K562 (cell line): ENCODE measurements around the gene S100A6. TPM values are rescaled to one million over a fixed set of nuclear protein-coding genes. Genes with fewer than 3 reads are reported as not detected.

Experiments
- BCL6 ChIP-seq: fragments of 250-450 bp; sonication (Bioruptor Pico); IDR thresholded peaks from 2 replicates; pipeline ENCODE4 v1.4.0; 2020
- BRF1 ChIP-seq: IDR thresholded peaks from 3 replicates; pipeline ENCODE4 v1.6.1; 2011; ENCODE audit warnings: borderline replicate concordance, mild to moderate bottlenecking; ENCODE audit not compliant: insufficient read length; ENCODE audit errors: extremely low read depth
- CBFA2T3 ChIP-seq: fragments of 450-650 bp; IDR thresholded peaks from 2 replicates; pipeline ENCODE4 v1.6.1; 2017
- DMBX1 ChIP-seq: fragments of 250-450 bp; sonication (Bioruptor Pico); IDR thresholded peaks from 2 replicates; pipeline ENCODE4 v1.8.0; 2022; ENCODE audit warnings: inconsistent platforms, mild to moderate bottlenecking, moderate library complexity, borderline replicate concordance
- PHF20 ChIP-seq: fragments of 450-650 bp; IDR thresholded peaks from 2 replicates; pipeline ENCODE4 v1.6.1; 2018; ENCODE audit not compliant: partially characterized antibody
- SMAD4 ChIP-seq: fragments of 250-450 bp; sonication (Bioruptor Pico); conservative IDR thresholded peaks from 2 replicates; pipeline ENCODE4 v1.8.0; 2021; ENCODE audit warnings: inconsistent platforms, mild to moderate bottlenecking, moderate library complexity
- polyA plus RNA-seq, 8 experiments: library from polyadenylated mRNA; depleted of rRNA in 4 of 8; stranded (reverse) in 5 of 8; unstranded in 3 of 8; fragments of >200 nt; fragmentation: Nextera tagmentation in 2 of 8; fragmentation: Illumina TruSeq in 1 of 8; extraction: Ambion mirVana in 2 of 8; extraction: Trizol in 1 of 8; gene quantifications; 2 replicates each; pipeline versions ENCODE4 v1.2.1 to v1.2.3, GENCODE V29; 2011 to 2014; ENCODE audit warnings: inconsistent platforms in 1 of 8, missing spikeins in 1 of 8
- total RNA-seq, 7 experiments: library from RNA; depleted of rRNA in 6 of 7; stranded (reverse); fragments of >200 nt in 6 of 7; fragmentation: Illumina TruSeq in 2 of 7; extraction: Trizol in 2 of 7; gene quantifications; 2 replicates each; pipeline versions ENCODE4 v1.2.1 to v1.2.3, GENCODE V29; 2011 to 2021; ENCODE audit warnings: low replicate concordance in 1 of 7
- TF ChIP-seq, protein P1 (sequence below): fragments of 450-650 bp; formaldehyde crosslinking; IDR thresholded peaks from 2 replicates; pipeline ENCODE4 v1.4.0; 2022; ENCODE audit warnings: mild to moderate bottlenecking, moderate library complexity
- TF ChIP-seq, protein P2 (sequence below): fragments of 250-450 bp; sonication (Bioruptor Pico); IDR thresholded peaks from 2 replicates; pipeline ENCODE4 v1.4.0; 2020; ENCODE audit warnings: borderline replicate concordance
- TF ChIP-seq, protein P3 (sequence below): fragments of 450-650 bp; IDR thresholded peaks from 2 replicates; pipeline ENCODE4 v1.6.1; 2017; ENCODE audit warnings: mild to moderate bottlenecking, moderate library complexity

The S100A6 gene
- total and polyA plus RNA-seq, 9 of the 15 experiments (the other 6 are each of a cell fraction or from before 2014, with no cell fraction given), result 9.8 to 66.5 (median 23.2) TPM

DNA sequence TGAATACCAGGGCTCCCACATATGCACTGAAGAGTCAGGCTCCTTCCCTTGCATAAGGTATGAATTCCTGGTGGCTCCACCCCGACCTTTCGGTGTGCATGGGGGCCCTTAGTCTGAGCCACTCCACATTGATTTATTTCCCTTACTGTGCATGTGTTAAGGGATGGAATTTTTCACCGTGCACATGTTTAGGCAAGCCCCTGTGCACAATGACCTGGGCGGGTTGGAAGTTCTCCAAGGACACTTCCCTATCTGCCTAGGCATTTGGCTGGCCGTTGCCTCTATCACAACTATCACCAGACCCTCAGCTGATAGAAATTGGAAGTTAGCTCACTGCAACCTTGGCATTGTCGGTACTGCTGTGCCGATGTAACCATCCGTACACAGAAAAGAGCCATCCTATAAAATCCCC, 9.7 kb downstream of the S100A6 start (continued):
- TF ChIP-seq, protein P1, sequence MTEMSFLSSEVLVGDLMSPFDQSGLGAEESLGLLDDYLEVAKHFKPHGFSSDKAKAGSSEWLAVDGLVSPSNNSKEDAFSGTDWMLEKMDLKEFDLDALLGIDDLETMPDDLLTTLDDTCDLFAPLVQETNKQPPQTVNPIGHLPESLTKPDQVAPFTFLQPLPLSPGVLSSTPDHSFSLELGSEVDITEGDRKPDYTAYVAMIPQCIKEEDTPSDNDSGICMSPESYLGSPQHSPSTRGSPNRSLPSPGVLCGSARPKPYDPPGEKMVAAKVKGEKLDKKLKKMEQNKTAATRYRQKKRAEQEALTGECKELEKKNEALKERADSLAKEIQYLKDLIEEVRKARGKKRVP (CRISPR knock-in tag), result 0 out of 2 replicates have a peak, but pooled peaks have one; percentile 7
- TF ChIP-seq DMBX1 (CRISPR knock-in tag) (peak; percentile 37; the same call in 1 of the 2 replicates), PHF20 (no peak), BRF1 (no peak), BCL6 (CRISPR knock-in tag) (no peak), SMAD4 (CRISPR knock-in tag) (peak; percentile 61), CBFA2T3 (peak; percentile 62)
- TF ChIP-seq, protein P2, sequence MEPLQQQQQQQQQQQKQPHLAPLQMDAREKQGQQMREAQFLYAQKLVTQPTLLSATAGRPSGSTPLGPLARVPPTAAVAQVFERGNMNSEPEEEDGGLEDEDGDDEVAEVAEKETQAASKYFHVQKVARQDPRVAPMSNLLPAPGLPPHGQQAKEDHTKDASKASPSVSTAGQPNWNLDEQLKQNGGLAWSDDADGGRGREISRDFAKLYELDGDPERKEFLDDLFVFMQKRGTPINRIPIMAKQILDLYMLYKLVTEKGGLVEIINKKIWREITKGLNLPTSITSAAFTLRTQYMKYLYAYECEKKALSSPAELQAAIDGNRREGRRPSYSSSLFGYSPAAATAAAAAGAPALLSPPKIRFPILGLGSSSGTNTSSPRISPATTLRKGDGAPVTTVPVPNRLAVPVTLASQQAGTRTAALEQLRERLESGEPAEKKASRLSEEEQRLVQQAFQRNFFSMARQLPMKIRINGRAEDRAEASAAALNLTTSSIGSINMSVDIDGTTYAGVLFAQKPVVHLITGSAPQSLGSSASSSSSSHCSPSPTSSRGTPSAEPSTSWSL (CRISPR knock-in tag), result 0 out of 2 replicates have a peak, but pooled peaks have one; percentile 68
- TF ChIP-seq, protein P3, sequence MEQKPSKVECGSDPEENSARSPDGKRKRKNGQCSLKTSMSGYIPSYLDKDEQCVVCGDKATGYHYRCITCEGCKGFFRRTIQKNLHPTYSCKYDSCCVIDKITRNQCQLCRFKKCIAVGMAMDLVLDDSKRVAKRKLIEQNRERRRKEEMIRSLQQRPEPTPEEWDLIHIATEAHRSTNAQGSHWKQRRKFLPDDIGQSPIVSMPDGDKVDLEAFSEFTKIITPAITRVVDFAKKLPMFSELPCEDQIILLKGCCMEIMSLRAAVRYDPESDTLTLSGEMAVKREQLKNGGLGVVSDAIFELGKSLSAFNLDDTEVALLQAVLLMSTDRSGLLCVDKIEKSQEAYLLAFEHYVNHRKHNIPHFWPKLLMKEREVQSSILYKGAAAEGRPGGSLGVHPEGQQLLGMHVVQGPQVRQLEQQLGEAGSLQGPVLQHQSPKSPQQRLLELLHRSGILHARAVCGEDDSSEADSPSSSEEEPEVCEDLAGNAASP, result no peak
